Sigmoid colon (tissue), 7 donors: Measurements from ENCODE around the gene HOXB4. TPM values are rescaled to one million over a fixed set of nuclear protein-coding genes. Genes with fewer than 3 reads are reported as not detected.

Experiments used
- DNase-seq: peaks from one replicate; pipeline ENCODE4 v3.0.0-alpha.2; 2019
- H3K27ac ChIP-seq, 4 donors: fragments of 200-600 bp; sonication (generic); one replicate each; pipeline ENCODE4 v1.5.1; 2016 to 2019; ENCODE audit warnings: mild to moderate bottlenecking in 1 of 4
- H3K27me3 ChIP-seq, 3 donors: fragments of 200-600 bp; sonication (generic); one replicate each; pipeline ENCODE4 v1.5.1; 2019; ENCODE audit warnings: mild to moderate bottlenecking in 1 of 3
- H3K36me3 ChIP-seq, 4 donors: fragments of 200-600 bp; sonication (generic); one replicate each; pipeline ENCODE4 v1.5.1; 2016 to 2019
- H3K4me1 ChIP-seq, 4 donors: fragments of 200-600 bp; sonication (generic); one replicate each; pipeline ENCODE4 v1.5.1; 2017 to 2019
- H3K4me3 ChIP-seq, 4 donors: fragments of 200-600 bp; sonication (generic); one replicate each; pipeline ENCODE4 v1.5.1; 2017 to 2019; ENCODE audit warnings: mild to moderate bottlenecking in 2 of 4, moderate library complexity in 1 of 4
- H3K9me3 ChIP-seq, 4 donors: fragments of 200-600 bp in 3 of 4; sonication (generic) in 3 of 4; one replicate each; pipeline versions ENCODE4 v1.5.1 to v1.6.1; 2013 to 2019
- EP300 ChIP-seq, 4 donors: sonication (generic); formaldehyde crosslinking; IDR thresholded peaks; one replicate each; pipeline ENCODE4 v1.6.1; 2017; ENCODE audit warnings: antibody characterized with exemption in 4 of 4
- POLR2A ChIP-seq, 2 donors: fragments of 450-650 bp; IDR thresholded peaks; one replicate each; pipeline ENCODE4 v1.6.1; 2016; ENCODE audit warnings: antibody characterized with exemption in 2 of 2, mild to moderate bottlenecking in 2 of 2, moderate library complexity in 2 of 2
- POLR2AphosphoS5 ChIP-seq, 4 donors: sonication (generic); formaldehyde crosslinking; IDR thresholded peaks; one replicate each; pipeline ENCODE4 v1.6.1; 2017; ENCODE audit warnings: antibody characterized with exemption in 4 of 4
- WGBS, 2 donors: extraction: QIAGEN DNeasy Blood & Tissue Kit; methylation state at CpG; one replicate each; pipeline ENCODE4 v1.1.7; 2013; 5-methylcytosine and 5-hydroxymethylcytosine counted together
- intact Hi-C: fragments of 100-400 bp; cut with DNase I; formaldehyde crosslinking; loops from one replicate; pipeline ENCODE4 v1.15.1; 2023
- polyA plus RNA-seq, 3 donors: library from polyadenylated mRNA; stranded (reverse); fragments of 200-250 nt; gene quantifications; one replicate each; pipeline ENCODE4 v1.2.3, GENCODE V29; 2013
- total RNA-seq, 4 donors: library from RNA; depleted of rRNA; stranded (reverse); fragments of >200 nt; gene quantifications; one replicate each; pipeline ENCODE4 v1.1.0, GENCODE V29; 2016
- TF ChIP-seq, protein P1 (sequence below), 4 experiments: fragments of 450-650 bp in 3 of 4; fragments of 200-600 bp in 1 of 4; IDR thresholded peaks; one replicate each; pipeline ENCODE4 v1.5.1; 2016 to 2019; ENCODE audit warnings: antibody characterized with exemption in 4 of 4, mild to moderate bottlenecking in 3 of 4, moderate library complexity in 2 of 4
- donor health status: healthy with polysubstance abuse.
- donor health status: Bipolar disorder and iron deficiency.
- donor health status: healthy.

The HOXB4 gene
- total and polyA plus RNA-seq, 7 donors = 0.23 to 8.3 (median 4.6) TPM

DNA sequence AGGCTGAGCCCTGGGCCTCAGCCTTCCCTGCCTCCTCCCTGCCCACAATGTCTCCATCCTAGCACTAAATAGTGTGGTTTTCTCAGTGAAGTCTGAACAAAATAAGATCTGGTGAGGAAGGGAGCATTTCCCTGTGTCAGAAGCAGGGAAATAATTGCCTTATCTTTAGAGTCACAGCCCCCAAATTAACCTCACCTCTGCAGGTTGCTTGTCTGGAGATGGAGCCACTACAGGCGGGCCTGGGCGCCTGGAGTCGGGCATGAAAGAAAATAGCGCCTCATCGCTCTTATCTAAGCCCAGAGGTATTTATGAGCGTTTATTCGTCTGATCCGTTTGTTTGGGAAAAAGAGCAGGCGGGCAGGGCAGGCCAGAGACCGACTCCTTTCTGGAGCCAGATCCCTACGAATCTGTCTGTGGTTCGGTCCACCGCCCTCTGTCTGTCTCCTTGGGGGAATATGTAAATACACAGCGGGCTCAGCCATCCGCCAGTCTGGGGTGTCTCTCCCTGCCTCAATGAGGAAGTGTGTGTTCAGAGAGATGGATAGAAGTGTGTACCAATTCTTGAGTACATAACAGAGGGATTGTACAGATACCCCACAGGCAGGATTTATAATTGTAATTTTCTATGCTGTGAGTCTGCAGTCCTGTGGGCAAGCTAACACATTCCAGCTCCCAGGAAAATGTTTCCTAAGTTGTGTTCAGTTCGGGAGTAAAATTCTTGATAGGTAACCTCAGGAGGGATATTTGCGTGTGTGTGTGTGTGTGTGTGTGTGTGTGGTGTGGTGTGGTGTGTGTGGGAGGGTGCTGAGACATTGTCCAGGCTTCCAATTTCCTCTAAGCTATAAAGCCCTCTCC lies 22.3 kb upstream of the HOXB4 start:
- 14 to 62% methylated on average over 17 of the region's 17 CpGs for WGBS, 2 donors
- no peak for TF ChIP-seq POLR2A (IDR thresholded peaks at IDR 0.05)
- peak in 1 of 4 donors; percentile 9 for TF ChIP-seq POLR2AphosphoS5 (IDR thresholded peaks at IDR 0.05)
- Histone ChIP-seq H3K27me3 (peaks cover 0 to 4% (median 0%) of the 10 kb centered on the region in 3 donors), H3K27ac (peak overlapping the region in 3 of 4 donors; percentile 76 to 99 (median 95)), H3K9me3 (no peaks in the 10 kb centered on the region), H3K36me3 (peaks cover 0 to 14% (median 0%) of the 10 kb centered on the region in 4 donors), H3K4me1 (peaks cover 0 to 77% (median 67%) of the 10 kb centered on the region in 4 donors), H3K4me3 (no peak overlapping the region)
- no peak for DNase-seq
- intact Hi-C loops = no loop called here

DNA sequence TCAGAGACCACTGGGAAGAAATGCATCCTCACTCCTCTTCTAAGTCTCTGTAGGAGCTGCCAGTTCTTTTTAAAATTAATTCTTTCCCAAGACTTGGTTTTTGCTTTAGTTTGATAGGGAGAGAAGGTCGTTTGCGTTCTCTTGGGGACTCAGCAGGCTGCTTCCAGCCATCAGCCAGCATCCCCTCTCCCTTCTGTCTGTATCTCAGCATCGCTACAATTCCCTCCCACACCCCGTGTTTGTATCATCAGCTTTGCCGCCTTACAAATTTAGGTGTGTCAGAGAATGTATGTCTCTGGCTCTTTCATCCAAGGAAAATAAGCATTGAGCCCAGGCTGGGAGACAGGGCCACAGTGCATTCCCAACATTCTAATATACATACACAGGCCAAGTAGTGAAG lies 21.2 kb upstream of the HOXB4 start:
- H3K9me3 ChIP-seq = no peaks in the 10 kb centered on the region
- peak overlapping the region in 3 of 4 donors; percentile 76 to 99 (median 95) for H3K27ac ChIP-seq
- peaks cover 0 to 11% (median 0%) of the 10 kb centered on the region in 3 donors for H3K27me3 ChIP-seq
- DNase-seq = no peak
- intact Hi-C loops = no loop called here
- peaks cover 0 to 88% (median 78%) of the 10 kb centered on the region in 4 donors for H3K4me1 ChIP-seq
- H3K36me3 ChIP-seq = peaks cover 0 to 4% (median 0%) of the 10 kb centered on the region in 4 donors
- no peak overlapping the region for H3K4me3 ChIP-seq
- 46 to 76% methylated on average over 5 of the region's 5 CpGs for WGBS, 2 donors
- TF ChIP-seq, protein P1, sequence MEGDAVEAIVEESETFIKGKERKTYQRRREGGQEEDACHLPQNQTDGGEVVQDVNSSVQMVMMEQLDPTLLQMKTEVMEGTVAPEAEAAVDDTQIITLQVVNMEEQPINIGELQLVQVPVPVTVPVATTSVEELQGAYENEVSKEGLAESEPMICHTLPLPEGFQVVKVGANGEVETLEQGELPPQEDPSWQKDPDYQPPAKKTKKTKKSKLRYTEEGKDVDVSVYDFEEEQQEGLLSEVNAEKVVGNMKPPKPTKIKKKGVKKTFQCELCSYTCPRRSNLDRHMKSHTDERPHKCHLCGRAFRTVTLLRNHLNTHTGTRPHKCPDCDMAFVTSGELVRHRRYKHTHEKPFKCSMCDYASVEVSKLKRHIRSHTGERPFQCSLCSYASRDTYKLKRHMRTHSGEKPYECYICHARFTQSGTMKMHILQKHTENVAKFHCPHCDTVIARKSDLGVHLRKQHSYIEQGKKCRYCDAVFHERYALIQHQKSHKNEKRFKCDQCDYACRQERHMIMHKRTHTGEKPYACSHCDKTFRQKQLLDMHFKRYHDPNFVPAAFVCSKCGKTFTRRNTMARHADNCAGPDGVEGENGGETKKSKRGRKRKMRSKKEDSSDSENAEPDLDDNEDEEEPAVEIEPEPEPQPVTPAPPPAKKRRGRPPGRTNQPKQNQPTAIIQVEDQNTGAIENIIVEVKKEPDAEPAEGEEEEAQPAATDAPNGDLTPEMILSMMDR (IDR thresholded peaks at IDR 0.05) = no peak
- TF ChIP-seq EP300 (IDR thresholded peaks at IDR 0.05) (no peak), POLR2AphosphoS5 (IDR thresholded peaks at IDR 0.05) (no peak), POLR2A (IDR thresholded peaks at IDR 0.05) (no peak)

DNA sequence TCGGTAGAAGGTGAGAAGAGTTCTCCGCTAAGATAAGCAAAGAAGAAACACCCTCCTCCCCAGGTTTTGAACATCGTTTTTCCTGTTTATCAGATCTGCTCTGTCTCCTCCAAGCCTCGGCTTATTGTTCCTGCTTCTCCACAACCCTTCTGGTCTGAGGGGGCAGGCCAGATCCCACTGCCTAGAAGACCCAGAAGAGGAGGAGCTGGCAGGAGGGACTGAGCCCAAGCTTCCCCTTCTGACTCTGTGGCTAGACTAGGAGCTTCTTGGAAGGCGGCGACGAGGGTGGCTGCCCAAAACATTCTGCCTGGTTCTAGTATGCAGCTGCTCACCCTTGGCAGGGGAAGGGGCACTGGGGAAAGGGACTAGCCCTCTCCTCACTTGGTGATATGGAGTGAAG lies 20.6 kb upstream of the HOXB4 start:
- 30 to 52% methylated on average over 7 of the region's 7 CpGs for WGBS, 2 donors
- Histone ChIP-seq H3K36me3 (no peaks in the 10 kb centered on the region), H3K27me3 (peaks cover 0 to 11% (median 0%) of the 10 kb centered on the region in 3 donors), H3K27ac (peak overlapping the region in 3 of 4 donors; percentile 76 to 99 (median 95)), H3K9me3 (no peaks in the 10 kb centered on the region), H3K4me1 (peaks cover 0 to 93% (median 82%) of the 10 kb centered on the region in 4 donors), H3K4me3 (peak overlapping the region in 2 of 4 donors; percentile 65 to 70)
- TF ChIP-seq EP300 (IDR thresholded peaks at IDR 0.05) = no peak
- no peak for TF ChIP-seq POLR2A (IDR thresholded peaks at IDR 0.05)
- no peak for TF ChIP-seq POLR2AphosphoS5 (IDR thresholded peaks at IDR 0.05)
- TF ChIP-seq, protein P1 (IDR thresholded peaks at IDR 0.05) = no peak
- DNase-seq = no peak
- intact Hi-C loops = no loop called here

DNA sequence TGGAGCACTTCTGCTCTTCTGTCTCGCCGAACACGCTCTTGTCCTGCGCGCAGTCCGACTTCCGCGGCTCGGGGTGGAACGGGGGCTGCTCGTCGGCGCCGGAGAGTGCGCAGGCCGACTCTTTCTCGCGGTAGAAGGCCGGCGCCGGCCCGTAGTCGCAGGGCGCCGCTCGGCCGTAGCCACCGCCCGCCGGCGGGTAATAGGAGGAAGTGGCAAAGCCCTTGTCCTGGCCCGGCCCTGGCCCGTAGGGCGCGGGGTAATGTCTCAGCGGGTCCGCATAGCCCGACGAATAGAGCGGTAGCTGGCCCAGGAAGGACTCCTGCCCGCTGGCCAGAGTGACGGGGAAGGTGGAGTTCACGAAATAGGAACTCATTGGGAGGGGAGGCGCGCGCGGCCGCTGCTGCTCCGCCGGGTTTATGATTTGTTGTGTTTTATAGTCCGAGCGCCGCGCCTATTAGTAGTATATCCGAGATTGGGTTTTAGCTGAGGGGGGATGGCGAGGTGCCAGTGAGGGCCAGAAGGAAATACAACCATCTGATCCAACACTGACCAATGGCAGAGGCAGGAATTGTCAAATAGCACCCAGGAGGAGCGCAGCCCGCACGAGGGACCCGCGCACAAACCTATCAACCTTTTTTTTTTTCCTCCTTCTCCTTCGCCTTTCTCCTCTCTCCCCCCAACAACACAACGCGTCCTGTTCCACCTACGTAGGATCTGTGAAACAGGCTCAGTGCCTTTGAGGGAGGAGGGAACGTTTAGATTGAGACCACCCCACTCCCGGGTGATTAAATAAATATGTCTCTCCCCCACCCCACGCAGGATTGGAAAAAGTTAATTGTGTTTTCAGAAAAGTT lies 19.9 kb upstream of the HOXB4 start:
- peak; percentile 64 to 84 (median 68) for TF ChIP-seq POLR2AphosphoS5 (IDR thresholded peaks at IDR 0.05)
- peak; percentile 36 to 73 for TF ChIP-seq POLR2A (IDR thresholded peaks at IDR 0.05)
- TF ChIP-seq, protein P1 (IDR thresholded peaks at IDR 0.05) = no peak
- Histone ChIP-seq H3K4me3 (peak overlapping the region; percentile 50 to 70 (median 60)), H3K36me3 (no peaks in the 10 kb centered on the region), H3K27ac (peak overlapping the region; percentile 23 to 99 (median 86)), H3K4me1 (peaks cover 0 to 90% (median 81%) of the 10 kb centered on the region in 4 donors), H3K27me3 (peaks cover 0 to 11% (median 0%) of the 10 kb centered on the region in 3 donors), H3K9me3 (no peaks in the 10 kb centered on the region)
- peak; percentile 93 for DNase-seq
- 1 to 2% methylated on average over 68 of the region's 68 CpGs for WGBS, 2 donors
- intact Hi-C loops = no loop called here

DNA sequence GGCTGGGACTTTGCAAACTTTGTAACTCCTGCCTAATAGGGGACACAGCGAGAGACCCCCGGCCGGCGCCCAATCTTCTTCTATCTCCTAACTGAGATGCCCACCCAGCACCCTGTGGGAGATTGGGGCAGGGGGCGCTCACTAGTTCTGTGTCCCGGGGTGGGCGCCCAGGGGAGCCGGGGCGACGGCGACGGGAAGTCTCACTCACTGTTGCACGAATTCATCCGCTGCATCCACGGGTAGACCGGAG lies 19.3 kb upstream of the HOXB4 start:
- Histone ChIP-seq H3K4me1 (peaks cover 0 to 88% (median 77%) of the 10 kb centered on the region in 4 donors), H3K9me3 (no peaks in the 10 kb centered on the region), H3K4me3 (peak overlapping the region; percentile 50 to 70 (median 60)), H3K27ac (peak overlapping the region; percentile 23 to 99 (median 86)), H3K27me3 (peaks cover 0 to 11% (median 0%) of the 10 kb centered on the region in 3 donors), H3K36me3 (no peaks in the 10 kb centered on the region)
- no peak for DNase-seq
- intact Hi-C loops = no loop called here
- TF ChIP-seq, protein P1 (IDR thresholded peaks at IDR 0.05) = no peak
- TF ChIP-seq POLR2A (IDR thresholded peaks at IDR 0.05) (no peak), EP300 (IDR thresholded peaks at IDR 0.05) (no peak), POLR2AphosphoS5 (IDR thresholded peaks at IDR 0.05) (no peak)
- WGBS, 2 donors = 10 to 28% methylated on average over 16 of the region's 16 CpGs
